Mucosa of descending colon (tissue), 3 donors: ENCODE results near the gene RALGPS1. TPM values are rescaled to one million over a fixed set of nuclear protein-coding genes. Genes with fewer than 3 reads are reported as not detected.

ENCODE experiments used
- ATAC-seq: fragments of 200-7000 bp; cut with Tn5 transposase; one replicate; pipeline ENCODE4 v1.9.1; 2020; ENCODE audit warnings: mild to moderate bottlenecking, moderate library complexity
- DNase-seq, 3 donors: peaks; one replicate each; pipeline ENCODE4 v3.0.0-alpha.2; 2020
- H3K36me3 ChIP-seq: fragments of 200-600 bp; one replicate; pipeline ENCODE4 v1.8.0; 2021; ENCODE audit warnings: low read depth, mild to moderate bottlenecking
- H3K4me1 ChIP-seq: fragments of 200-600 bp; one replicate; pipeline ENCODE4 v1.8.0; 2021; ENCODE audit warnings: low read depth, mild to moderate bottlenecking
- H3K4me3 ChIP-seq: fragments of 200-600 bp; one replicate; pipeline ENCODE4 v1.8.0; 2021; ENCODE audit warnings: mild to moderate bottlenecking
- H3K9me3 ChIP-seq: fragments of 200-600 bp; one replicate; pipeline ENCODE4 v1.8.0; 2021; ENCODE audit warnings: mild to moderate bottlenecking
- intact Hi-C, 2 donors: fragments of 100-400 bp; cut with DNase I in 1 of 2; cut with micrococcal nuclease in 1 of 2; formaldehyde crosslinking; loops; one replicate each; pipeline versions ENCODE4 v1.11.0 to v1.11.1; 2022; cut with DNase I, micrococcal nuclease
- total RNA-seq, 3 donors: library from RNA; stranded (reverse); fragmentation: NEBNext Ultra II Directional in 2 of 3; extraction: Animal tissue kit (Norgen Biotek cat#: 25700) in 2 of 3; gene quantifications; one replicate each; pipeline versions ENCODE4 v1.2.1 to v1.2.4, GENCODE V29; 2021 to 2023
- TF ChIP-seq, protein P1 (sequence below): fragments of 200-600 bp; IDR thresholded peaks from one replicate; pipeline ENCODE4 v1.8.0; 2022; ENCODE audit warnings: antibody characterized with exemption, mild to moderate bottlenecking
- donor health status: DM: no; HTN: no; CAD: no; lungs with moderate emphysema.
- donor health status: DM: no; HTN: no; CAD: no.
- donor health status: DM: no; HTN: yes; CAD: no.

RALGPS1 gene
- total RNA-seq, 3 donors from 2014 or later: 31.3 to 55.4 (median 32.1) TPM

DNA sequence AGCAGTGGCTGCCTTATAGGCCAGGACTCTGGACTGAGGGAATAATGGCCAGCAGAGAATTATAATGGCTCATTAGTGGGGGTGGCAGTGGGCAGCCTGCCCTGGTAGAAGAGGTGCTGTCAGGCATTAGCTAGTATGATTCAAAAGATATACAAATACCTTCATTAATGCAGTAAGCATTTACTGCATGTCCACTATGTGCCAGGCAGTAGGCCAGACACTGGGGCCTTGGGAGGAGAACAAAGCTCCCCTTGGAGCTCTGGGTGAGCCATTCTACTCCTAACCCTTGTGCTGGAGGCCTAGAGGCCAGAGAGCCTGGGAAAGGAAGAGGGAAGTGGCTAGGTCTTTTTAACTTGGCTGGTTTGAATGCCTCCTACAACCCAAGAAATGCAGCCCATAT lies 348.0 kb downstream of the RALGPS1 start:
- H3K9me3 ChIP-seq: no peaks in the 10 kb centered on the region
- TF ChIP-seq, protein P1, sequence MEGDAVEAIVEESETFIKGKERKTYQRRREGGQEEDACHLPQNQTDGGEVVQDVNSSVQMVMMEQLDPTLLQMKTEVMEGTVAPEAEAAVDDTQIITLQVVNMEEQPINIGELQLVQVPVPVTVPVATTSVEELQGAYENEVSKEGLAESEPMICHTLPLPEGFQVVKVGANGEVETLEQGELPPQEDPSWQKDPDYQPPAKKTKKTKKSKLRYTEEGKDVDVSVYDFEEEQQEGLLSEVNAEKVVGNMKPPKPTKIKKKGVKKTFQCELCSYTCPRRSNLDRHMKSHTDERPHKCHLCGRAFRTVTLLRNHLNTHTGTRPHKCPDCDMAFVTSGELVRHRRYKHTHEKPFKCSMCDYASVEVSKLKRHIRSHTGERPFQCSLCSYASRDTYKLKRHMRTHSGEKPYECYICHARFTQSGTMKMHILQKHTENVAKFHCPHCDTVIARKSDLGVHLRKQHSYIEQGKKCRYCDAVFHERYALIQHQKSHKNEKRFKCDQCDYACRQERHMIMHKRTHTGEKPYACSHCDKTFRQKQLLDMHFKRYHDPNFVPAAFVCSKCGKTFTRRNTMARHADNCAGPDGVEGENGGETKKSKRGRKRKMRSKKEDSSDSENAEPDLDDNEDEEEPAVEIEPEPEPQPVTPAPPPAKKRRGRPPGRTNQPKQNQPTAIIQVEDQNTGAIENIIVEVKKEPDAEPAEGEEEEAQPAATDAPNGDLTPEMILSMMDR: no peak
- ATAC-seq: no peak

GRCh38 chr9:127263237-127263636 lies 348.7 kb downstream of the RALGPS1 start:
- intact Hi-C loops: no loop called here
- TF ChIP-seq, protein P1: no peak
- DNase-seq: no peak
- Histone ChIP-seq H3K4me1 (no peaks in the 10 kb centered on the region), H3K4me3 (no peak overlapping the region), H3K36me3 (no peaks in the 10 kb centered on the region), H3K9me3 (no peaks in the 10 kb centered on the region)
- ATAC-seq: no peak

More for the DNA sequence above, 348.0 kb downstream of the RALGPS1 start:
- Histone ChIP-seq H3K36me3 (no peaks in the 10 kb centered on the region), H3K4me3 (no peak overlapping the region), H3K4me1 (no peaks in the 10 kb centered on the region)
- intact Hi-C loops: no loop called here
- DNase-seq: no peak

DNA sequence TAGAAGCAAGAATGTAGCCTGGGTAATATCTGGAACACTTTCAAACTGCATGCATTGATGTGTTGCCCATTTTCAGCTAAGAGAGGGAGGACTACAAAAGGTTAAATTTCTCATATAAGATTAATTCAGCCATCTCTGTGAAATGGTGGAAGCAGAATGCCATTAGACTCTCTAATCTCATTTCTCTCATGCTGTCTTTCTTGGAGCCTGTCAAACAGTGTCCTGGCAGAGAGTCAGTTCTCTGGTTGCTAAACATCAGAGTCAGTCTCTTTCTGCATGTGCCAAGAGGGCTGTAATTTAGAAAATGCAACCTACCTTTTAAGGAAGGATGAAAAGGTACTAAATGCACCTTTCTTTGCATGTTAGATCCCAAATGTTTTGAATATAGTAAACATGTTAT lies 349.1 kb downstream of the RALGPS1 start:
- no peak for ATAC-seq
- intact Hi-C loops: no loop called here
- no peaks in the 10 kb centered on the region for H3K9me3 ChIP-seq
- DNase-seq: no peak
- no peaks in the 10 kb centered on the region for H3K4me1 ChIP-seq
- no peak overlapping the region for H3K4me3 ChIP-seq
- no peaks in the 10 kb centered on the region for H3K36me3 ChIP-seq
- TF ChIP-seq, protein P1: no peak

DNA sequence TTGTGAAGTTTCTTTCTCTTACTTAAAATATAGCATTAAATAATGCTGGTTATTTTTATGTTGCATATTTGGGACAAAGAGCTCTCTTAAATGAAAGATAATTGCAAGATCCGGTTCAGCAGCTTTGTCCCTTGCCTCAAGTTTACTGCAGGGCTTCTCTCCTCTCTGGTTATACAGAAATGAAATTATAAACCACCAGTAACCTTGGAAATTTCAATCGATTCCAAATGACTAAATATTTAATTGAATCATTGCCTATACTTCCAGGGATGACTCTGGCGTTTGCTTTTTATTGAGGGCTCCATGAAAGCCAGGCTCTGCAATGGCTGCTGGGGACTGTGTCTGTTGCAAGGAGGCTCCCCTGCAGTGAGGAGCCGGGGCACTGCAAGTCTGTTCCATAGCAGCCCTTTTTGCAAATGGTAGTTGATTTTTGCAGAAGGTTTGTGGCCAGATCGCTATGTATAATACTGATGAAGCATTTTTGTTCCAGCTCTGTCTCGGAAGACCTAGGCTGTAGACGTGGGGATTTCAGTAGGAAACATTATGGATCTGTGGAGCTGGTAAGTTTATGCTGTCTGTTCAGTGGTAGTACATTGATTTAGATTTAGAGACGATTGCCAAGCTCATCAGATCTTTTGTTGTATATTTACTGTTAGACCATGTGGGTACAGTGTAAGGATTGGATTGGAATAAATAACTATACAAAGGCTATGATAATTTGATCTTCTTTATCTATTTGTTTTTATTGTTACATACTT lies 350.1 kb downstream of the RALGPS1 start, which contains the start of gene GARNL3:
Gene GARNL3 (plus strand): TSS at position 313 of the 758 bp plus-strand sequence. CDS start 104 bp downstream, at position 417.
- TF ChIP-seq, protein P1: no peak
- no peaks in the 10 kb centered on the region for H3K9me3 ChIP-seq
- no peak within 1 kb of the TSS for H3K4me3 ChIP-seq
- no peaks in the 10 kb centered on the region for H3K4me1 ChIP-seq
- no peak for ATAC-seq
- no peak for DNase-seq
- intact Hi-C loops: no loop called here
- no peaks in the 10 kb centered on the region for H3K36me3 ChIP-seq

- intact Hi-C loops: no loop called here
- Histone ChIP-seq H3K9me3 (no peaks in the 10 kb centered on the region), H3K4me1 (no peaks in the 10 kb centered on the region), H3K4me3 (no peak overlapping the region), H3K36me3 (no peaks in the 10 kb centered on the region)
- ATAC-seq: no peak
- no peak for DNase-seq
- TF ChIP-seq, protein P1: no peak
Observed at GRCh38 chr9:127267793-127268525, 353.4 kb downstream of the RALGPS1 start.
